ENCODE measurements around the gene NT5DC2.

The NT5DC2 gene

DNA sequence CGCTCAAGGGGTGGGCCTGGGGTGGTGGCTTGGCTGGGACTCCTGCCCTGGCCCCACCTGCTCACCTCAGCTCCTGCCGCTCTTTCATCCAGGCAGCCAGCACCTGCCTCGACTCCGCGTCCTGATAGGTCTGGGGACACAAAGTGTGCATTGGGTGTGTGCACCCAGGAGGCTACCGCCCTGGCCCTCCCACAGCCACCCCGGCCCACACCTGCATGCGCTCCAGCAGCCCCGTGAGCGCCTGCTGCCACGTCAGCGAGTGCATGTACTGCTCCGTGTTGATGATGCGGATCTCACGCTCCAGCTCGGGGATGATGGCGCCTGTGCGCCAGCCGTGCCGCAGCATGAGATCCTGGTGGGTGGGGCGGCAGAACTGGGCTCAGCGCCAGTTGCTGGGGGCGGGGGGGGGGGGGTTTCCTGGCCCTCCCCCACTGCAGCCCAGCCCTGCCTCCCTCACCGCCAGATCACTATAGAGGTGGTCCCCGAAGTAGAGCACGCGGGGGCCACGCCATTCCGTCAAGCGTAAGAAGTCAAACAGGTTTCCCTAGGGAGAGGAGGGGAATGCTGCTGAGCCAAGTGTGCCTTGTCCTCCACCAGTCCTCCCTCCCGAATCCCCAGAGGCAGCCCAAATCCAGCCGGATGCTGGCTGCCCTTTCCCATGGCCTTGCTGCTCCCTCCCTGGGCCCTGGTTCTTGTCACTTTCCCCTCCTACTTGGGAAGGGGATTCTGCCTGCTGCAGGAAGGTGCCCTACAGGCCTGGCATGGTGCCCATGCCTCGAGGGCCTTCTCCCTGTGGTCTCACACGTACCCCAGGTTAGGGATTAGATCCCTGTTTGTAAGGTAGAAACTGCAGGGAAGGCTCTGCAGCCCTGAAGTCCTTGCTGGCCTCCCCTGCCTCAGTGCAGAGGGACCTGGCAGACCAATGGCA lies 8.6 kb downstream of the NT5DC2 start:
- DNase-seq (ENCODE audit: low spot score) = no peak

DNA sequence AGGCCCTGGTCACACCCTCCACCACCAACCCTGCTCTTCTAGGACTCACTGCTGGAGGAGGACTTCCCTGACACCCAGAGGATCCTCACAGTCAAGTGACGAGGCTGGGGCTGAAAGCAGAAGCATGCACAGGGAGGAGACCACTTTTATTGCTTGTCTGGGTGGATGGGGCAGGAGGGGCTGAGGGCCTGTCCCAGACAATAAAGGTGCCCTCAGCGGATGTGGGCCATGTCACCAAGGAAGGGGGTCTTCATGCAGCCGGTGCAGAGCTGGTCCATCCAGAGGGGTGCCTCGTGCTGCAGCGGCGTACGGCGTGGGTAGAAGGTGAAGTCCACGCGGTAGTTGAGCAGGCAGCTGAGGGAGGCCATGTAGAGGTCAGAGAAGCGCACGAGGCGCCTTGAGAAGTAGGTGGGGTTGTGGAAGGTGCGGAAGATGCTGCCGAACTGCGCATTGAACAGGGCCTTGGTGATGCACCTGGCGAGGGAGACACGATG lies 9.4 kb downstream of the NT5DC2 start:
- DNase-seq (ENCODE audit: low spot score) = no peak

DNA sequence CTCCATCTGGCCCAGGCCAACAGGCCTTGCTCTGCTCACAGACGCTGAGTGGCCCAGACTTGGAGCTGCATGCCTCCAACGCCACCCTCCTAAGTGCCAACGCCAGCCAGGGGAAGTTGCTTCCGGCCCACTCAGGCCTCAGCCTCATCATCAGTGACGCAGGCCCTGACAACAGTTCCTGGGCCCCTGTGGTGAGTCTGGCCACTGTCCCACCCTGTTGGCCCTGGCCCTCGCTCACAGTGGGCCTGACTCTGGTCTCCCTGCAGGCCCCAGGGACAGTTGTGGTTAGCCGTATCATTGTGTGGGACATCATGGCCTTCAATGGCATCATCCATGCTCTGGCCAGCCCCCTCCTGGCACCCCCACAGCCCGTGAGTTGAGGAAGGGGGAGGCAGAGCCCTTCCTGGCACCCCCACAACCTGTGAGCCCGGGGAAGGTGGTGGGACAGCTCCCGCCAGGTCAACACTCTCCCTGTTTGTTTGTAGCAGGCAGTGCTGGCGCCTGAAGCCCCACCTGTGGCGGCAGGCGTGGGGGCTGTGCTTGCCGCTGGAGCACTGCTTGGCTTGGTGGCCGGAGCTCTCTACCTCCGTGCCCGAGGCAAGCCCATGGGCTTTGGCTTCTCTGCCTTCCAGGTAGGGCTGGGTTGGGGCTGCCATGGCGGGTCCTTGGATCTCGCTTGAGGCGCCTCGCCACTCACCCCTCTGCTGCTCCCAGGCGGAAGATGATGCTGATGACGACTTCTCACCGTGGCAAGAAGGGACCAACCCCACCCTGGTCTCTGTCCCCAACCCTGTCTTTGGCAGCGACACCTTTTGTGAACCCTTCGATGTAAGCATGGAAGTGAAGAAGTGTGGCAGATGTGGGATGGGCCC lies 10.0 kb downstream of the NT5DC2 start:
- no peak for DNase-seq (ENCODE audit: low spot score)

DNA sequence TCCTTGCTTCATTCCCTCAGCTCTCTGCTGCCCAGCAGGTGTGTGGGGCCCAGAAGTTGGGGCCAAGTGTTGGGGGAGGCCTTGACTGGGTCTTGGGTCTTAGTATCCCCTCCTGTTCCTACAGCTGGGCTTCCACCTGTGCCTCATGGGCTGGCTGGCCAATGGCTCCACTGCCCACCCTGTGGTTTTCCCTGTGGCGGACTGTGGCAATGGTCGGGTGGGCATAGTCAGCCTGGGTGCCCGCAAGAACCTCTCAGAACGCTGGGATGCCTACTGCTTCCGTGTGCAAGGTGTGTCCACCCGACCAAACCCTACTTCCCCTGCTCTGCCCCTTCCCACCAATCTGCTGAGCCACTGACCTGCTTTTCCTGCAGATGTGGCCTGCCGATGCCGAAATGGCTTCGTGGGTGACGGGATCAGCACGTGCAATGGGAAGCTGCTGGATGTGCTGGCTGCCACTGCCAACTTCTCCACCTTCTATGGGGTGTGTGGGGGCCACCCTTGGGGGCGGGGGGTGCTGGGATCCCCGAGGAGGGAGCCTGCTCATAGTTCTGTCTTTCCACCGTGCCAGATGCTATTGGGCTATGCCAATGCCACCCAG lies 10.9 kb downstream of the NT5DC2 start:
- no peak for DNase-seq (ENCODE audit: low spot score)

DNA sequence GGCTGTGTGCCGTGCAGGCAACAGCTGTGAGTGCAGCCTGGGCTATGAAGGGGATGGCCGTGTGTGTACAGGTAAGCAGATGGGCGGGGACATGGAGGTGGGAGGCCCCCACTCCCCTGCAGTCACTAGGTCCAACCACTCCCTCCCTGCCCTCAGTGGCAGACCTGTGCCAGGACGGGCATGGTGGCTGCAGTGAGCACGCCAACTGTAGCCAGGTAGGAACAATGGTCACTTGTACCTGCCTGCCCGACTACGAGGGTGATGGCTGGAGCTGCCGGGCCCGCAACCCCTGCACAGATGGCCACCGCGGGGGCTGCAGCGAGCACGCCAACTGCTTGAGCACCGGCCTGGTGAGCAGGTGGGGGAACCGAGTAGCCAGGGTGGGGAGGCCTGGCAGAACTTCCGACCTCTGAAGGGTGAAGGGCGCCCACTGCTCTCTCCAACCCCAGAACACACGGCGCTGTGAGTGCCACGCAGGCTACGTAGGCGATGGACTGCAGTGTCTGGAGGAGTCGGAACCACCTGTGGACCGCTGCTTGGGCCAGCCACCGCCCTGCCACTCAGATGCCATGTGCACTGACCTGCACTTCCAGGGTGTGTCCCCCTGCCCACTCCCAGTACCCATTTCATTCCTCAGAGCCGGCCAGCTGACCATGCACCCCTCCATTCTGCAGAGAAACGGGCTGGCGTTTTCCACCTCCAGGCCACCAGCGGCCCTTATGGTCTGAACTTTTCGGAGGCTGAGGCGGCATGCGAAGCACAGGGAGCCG lies 11.6 kb downstream of the NT5DC2 start:
- DNase-seq (ENCODE audit: low spot score) = no peak

DNA sequence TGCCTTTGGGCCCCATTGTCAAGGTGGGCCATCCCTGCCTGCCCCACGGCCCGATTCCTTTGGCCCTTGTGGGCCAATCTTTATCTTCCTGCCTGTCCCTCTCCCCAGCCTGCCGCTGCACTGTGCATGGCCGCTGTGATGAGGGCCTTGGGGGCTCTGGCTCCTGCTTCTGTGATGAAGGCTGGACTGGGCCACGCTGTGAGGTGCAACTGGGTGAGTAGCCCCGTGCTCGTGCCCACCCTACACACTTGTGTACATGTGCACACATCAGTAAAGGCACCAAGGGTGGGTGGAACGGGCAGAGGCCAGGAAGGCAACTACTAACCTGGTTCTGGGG lies 12.2 kb downstream of the NT5DC2 start:
- no peak for DNase-seq (ENCODE audit: low spot score)

DNA sequence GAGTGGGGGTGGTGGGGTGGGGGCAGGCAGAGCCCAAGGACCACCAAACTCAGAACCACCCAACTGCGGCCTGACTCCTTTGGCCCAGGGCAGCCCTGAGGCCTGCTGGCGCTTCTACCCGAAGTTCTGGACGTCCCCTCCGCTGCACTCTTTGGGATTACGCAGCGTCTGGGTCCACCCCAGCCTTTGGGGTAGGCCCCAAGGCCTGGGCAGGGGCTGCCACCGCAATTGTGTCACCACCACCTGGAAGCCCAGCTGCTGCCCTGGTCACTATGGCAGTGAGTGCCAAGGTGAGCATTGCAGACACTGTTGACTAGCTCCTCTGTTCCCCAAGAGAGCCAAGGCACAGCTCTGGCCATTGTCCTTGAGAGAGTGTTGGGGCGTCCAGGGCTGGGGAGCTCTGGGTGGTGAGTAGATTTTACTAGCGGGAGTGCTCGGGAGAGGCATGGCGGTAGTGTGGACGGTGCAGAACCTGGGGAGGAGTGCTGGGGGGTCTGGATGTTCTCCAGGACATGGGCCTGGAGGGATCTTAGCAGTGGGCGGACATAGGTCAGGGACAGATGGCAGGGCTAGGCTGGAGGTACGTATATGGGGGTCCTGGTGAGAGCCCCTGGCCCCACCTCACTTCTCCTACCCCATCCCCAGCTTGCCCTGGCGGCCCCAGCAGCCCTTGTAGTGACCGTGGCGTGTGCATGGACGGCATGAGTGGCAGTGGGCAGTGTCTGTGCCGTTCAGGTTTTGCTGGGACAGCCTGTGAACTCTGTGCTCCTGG lies 12.8 kb downstream of the NT5DC2 start:
- DNase-seq (ENCODE audit: low spot score) = no peak

DNA sequence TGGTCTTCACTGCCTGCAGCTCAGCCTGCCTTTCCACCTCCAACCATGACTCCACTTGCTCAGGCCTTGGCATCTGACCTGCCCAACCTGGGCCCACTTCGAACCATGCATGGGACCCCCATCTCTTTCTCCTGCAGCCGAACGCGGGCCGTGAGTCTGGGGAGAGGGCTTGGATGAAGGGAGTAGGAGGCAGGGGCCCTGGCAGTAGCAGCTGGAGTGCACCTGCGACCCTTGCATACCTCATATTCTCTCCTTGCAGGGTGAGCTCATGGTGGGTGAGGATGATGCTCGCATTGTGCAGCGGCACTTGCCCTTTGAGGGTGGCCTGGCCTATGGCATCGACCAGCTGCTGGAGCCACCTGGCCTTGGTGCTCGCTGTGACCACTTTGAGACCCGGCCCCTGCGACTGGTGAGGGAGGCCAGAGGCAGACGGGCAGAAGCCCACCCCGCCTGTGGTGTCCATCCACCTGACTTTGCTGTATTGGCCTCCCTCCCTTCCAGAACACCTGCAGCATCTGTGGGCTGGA lies 13.5 kb downstream of the NT5DC2 start:
- DNase-seq (ENCODE audit: low spot score) = no peak

DNA sequence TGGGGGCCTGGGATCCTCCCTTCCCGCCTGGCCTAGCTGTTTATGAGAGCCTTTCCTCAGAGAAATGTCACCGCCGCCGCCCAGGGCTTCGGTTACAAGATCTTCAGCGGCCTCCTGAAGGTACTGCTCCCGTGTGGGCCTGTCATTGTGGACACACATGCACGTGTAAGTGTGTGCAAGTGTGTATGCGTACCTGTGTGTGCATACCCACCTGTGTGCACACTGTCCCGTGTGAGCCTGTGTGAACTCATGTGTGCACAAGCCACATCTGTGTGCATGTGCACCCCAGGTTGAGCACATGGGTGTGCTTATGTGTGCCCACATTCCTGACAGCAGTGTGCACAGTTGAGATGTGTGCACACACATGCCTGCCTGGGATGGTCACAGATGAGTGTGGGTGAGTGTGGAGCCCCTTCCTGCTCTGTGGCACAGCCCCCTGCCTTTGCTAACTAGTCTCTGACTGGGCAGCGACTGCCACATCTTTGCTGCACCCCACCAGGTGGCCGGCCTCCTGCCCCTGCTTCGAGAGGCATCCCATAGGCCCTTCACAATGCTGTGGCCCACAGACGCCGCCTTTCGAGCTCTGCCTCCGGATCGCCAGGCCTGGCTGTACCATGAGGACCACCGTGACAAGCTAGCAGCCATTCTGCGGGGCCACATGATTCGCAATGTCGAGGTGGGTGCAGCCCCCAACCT lies 14.1 kb downstream of the NT5DC2 start:
- no peak for DNase-seq (ENCODE audit: low spot score)

DNA sequence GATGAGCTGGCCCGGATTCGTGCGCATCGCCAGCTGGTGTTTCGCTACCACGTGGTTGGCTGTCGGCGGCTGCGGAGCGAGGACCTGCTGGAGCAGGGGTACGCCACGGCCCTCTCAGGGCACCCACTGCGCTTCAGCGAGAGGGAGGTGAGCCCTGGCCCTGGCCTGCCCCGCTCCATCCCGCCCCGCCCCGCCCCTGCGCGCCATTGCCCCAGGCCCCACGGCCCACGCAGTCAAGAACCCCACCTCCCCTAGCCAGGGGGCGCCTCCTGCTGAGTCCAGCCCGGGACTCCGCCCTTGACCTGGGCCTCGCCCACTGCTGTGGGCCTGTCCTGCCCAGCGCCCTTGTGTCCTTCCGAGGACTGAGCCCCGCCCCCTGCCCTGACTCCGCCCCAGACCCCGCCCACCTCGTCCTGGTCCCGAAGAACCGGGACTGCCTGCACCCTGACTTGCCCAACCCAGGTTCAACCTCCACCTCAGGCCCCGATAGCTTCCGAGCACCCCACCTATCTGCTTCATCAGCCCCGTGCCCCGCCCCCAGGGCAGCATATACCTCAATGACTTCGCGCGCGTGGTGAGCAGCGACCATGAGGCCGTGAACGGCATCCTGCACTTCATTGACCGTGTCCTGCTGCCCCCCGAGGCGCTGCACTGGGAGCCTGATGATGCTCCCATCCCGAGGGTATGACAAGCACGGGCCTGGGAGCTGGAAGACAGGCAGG lies 14.8 kb downstream of the NT5DC2 start:
- DNase-seq (ENCODE audit: low spot score) = no peak

DNA sequence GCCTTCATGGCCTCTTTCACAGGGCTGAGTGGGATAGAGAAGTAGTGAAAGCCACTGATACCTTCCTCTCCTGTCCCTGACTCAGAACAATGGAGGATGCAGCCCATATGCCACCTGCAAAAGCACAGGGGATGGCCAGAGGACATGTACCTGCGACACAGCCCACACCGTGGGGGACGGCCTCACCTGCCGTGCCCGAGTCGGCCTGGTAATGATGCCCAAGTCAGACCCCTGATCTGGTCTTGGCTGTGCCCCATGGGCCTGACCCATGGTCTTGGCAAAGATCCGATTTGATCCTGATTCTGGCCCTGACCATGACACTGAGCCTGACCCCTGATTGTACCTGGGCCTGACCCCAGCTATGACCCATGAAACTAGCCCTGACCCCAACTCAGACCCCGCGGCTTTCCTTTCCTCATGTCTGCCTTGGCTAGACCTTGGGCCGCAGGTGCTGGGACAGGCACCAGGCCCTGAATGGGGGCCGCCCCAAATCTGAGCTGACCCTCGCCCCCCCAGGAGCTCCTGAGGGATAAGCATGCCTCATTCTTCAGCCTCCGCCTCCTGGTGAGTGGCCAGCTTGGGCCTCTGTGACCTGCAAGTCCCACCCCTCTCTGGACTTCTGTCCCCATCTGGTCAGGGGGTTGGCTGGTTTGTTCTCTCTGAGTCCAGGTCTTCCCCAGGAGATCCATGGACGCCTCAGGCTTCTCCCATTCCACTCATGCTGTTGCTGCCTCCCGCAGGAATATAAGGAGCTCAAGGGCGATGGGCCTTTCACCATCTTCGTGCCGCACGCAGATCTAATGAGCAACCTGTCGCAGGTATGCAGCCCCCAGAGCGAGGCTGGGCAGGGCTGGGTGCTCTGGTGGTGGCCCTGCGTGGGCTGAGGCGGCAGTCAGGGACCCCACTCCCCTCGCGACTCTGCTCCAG lies 15.6 kb downstream of the NT5DC2 start:
- DNase-seq (ENCODE audit: low spot score) = no peak

DNA sequence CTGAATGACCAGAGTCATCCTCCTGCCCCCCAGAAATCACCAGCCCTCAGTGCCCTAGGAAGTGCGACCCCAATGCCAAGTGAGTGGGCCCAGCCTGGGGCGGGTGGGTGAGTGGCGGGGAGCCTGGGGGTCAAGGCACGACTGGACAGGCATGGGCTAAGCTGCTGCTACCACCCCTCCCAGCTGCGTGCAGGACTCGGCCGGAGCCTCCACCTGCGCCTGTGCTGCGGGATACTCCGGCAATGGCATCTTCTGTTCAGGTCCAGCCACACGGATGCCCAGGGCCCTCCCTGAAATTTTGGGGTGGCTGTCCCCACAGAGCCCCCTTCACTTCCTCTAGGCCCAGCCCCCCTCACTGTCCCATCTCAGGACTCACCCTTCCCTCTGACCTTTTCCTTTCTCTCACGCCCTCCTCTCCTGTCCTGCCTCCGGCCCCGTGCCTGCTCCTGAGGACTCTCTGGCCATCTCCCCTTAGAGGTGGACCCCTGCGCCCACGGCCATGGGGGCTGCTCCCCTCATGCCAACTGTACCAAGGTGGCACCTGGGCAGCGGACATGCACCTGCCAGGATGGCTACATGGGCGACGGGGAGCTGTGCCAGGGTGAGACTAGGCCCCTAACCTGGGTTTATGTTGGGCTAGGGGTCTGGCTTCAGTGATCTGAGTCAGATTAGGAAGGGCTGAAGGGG lies 17.0 kb downstream of the NT5DC2 start:
- no peak for DNase-seq (ENCODE audit: low spot score)

DNA sequence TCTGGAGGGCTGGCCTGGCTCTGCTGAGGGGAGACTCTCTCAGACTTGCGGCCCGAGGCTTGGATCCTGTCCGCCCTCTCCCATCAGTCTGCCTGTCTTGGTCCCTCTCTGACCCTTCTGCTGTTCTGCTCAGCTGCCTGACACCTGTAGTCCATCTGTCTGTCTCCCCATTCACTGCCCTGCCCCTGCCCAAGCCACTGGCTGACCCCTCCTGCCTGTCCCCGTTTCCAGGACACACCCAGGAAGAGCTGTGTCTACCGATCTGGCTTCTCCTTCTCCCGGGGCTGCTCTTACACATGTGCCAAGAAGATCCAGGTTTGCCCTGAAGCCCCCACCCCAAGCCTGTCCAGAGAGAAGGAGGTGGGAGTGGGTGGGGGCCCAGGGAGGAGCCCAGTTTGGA lies 18.5 kb downstream of the NT5DC2 start:
- DNase-seq (ENCODE audit: low spot score) = no peak

DNA sequence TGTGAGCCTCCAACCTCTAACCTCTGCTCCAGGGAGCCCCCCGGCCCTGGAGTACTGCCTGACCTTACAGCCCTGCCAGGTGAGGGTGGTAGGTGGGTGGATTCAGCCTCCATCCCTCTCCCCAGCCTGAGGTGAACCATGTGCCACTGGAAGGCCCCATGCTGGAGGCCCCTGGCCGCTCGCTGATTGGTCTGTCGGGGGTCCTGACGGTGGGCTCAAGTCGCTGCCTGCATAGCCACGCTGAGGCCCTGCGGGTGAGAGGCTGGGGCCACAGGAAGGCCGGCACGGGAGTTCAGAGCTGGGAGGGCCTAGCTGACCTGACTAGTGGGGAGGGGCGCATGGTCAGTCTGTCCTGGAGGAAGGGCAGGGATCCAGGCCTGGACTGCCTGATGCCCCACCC lies 19.1 kb downstream of the NT5DC2 start:
- no peak for DNase-seq (ENCODE audit: low spot score)

DNA sequence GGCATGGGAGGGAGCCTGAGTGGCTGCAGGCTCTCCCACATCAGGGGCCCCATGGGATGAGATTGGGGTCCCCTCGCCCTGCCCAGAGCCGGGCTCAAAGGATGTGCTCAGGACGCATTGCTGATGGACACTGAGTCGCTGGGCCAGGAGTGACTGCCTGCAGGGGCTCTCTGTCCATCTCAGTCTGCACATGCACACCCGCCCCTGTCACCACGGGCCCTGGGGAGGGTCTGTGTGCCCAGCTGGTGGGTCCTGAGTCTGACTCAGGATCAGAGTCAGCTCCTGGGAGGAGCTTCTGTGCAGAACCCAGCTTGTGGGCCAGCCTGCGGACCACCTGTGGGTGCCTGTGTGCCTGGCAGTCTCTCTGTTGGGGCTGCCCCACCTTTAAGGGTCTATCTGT lies 20.4 kb downstream of the NT5DC2 start:
- no peak for DNase-seq (ENCODE audit: low spot score)

DNA sequence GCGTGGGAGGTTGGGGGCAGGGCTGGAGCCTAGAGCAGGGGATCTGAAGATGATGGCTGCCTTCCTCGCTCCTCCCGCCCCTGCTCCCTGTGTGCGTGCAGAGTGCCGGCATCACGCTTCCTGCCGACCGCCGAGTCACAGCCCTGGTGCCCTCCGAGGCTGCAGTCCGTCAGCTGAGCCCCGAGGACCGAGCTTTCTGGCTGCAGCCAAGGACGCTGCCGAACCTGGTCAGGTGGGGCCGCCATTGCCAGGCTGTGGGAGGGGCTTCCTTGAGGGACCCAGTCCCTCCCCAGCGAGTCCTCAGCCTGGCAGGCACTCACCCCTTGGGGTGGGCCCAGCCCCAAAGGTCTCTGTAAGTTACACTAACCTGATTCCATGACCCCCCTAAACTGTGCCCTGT lies 20.9 kb downstream of the NT5DC2 start:
- no peak for DNase-seq (ENCODE audit: low spot score)

DNA sequence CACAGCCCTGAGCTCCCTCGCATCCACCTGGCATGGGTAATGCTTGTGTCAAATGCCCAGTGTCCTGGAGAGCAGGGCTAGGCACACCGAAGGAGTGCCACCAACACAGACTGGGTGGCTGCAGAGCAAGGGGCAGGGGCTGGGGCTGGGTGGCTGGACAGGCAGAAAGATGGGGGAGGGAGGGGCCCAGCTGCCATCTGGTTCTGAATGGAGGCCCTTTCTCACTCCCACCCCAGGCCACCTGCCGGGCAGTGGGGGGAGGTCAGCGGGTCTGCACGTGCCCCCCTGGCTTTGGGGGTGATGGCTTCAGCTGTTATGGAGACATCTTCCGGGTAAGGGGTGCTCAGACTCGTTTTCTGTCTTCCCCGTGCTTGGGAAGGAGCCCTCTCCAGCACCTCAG lies 21.6 kb downstream of the NT5DC2 start:
- no peak for DNase-seq (ENCODE audit: low spot score)

DNA sequence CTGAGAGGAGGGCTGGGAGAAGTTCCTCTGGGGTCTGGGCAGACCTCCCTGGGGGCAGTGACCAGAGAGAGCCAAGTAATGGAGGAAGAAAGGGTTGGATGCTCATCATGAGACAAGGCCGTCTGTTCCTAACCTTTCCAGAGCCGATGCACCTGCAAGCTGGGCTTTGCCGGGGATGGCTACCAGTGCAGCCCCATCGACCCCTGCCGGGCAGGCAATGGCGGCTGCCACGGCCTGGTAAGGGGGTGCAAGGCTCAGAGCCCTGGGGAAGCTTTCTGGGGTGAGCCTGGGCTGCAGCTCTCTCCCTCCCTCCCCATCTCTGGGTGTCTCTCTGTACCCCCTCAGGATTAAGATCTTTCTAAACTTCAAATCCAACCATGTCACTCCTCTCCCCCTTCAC lies 22.1 kb downstream of the NT5DC2 start:
- no peak for DNase-seq (ENCODE audit: low spot score)
